Pulmonary artery endothelial cell (primary cell): ENCODE results near the gene PTGFRN. TPM values are rescaled to one million over a fixed set of nuclear protein-coding genes. Genes with fewer than 3 reads are reported as not detected.
"Not testable (repeated sequence)": the region's sequence is repeated elsewhere in the genome, so short reads cannot be mapped to it uniquely, and the experiment has no call there.

ENCODE experiments used
- DNase-seq: peaks from one replicate; pipeline ENCODE4 v3.0.0-alpha.2; 2011; ENCODE audit warnings: low read depth, low spot score
- total RNA-seq: library from RNA; depleted of rRNA; stranded (reverse); fragments of >200 nt; gene quantifications from 2 replicates; pipeline ENCODE4 v1.2.3, GENCODE V29; 2014

The PTGFRN gene
- total RNA-seq, 1 donor from 2014 or later, result 68.5 TPM

DNA sequence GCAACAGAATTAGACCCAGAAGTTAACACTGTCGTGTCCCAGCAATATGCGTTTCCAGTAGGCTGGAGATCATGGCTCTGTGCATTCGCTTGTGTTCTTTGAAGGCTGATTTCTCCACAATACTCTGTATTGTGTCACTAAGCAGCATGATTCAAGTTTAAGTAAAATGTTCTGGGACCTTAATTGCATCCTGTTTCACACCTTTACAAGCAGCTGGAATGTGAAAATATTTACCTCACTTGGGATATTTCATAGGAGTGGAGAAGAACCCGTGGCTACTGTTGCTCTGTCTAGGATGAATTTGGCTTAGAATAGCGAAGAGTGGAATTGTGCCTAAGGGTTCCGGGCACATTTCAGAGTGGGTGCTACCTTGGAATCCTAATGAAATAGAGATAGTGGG, 6.3 kb downstream of the PTGFRN start:
- DNase-seq, result no peak

DNA sequence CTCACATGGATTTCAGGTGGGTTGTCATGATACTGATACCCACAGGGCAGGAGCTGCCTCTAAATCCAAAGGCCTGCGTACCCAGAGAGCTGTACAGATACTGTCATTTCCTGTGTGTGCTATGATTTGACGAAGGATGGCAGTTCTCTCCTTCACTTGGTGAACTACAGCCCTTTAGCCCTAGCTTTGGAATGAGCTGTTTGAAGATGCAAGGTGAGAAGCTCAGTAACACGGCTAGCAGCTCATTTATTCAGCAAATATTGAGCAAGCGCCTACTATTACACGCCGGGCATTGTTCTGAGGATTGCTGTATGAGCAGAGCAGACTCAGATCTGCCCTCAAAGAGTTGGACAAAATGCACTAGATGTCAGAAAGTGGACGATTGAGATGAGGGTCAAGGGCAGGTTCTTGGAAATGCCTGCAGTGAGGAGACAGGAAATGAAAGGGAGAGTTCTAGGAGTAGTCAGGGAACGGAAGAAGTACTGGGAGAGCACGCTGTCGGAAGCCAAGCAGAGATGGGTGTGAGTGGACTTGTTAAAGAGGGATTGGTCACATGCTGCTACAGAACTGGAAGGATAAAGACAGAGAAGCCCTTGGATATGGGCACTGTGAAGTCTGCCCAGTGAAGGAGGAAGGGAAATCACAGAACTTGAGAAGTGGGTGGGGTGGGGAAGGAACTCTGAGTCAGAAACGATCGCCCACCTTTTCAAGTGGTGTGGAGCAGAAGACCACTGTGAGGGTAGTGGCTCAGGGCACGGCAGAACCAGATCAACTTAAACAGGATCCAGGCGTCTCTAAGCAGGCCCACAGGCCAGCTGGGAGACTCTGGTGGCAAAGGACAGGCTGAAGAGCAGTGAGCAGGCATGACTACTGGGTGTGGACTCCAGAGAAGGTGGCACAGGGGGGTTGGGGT, 7.1 kb downstream of the PTGFRN start:
- DNase-seq, result no peak

GRCh38 chr1:116918714-116919357, 9.1 kb downstream of the PTGFRN start:
- no peak for DNase-seq

GRCh38 chr1:116919802-116920201, 10.1 kb downstream of the PTGFRN start:
- no peak for DNase-seq

DNA sequence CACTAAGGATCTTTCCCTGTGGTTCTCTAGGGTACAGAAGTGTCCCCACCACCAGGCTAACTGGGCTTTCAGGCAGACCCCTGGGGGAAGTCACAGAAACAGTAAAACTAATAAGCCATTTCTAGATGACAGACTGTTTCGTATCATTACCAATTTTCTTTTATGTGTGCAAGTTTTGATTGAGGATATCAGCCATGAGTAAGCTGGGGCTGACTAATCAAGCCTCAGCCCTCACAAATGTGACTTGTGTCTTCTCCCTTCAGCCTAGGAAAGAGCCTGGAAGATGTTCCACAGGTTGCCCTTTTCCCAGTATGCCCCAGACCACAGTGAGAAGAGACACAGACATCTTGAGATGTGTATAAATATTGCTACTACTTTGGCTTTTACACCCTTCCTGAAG, 10.5 kb downstream of the PTGFRN start:
- DNase-seq, result no peak

DNA sequence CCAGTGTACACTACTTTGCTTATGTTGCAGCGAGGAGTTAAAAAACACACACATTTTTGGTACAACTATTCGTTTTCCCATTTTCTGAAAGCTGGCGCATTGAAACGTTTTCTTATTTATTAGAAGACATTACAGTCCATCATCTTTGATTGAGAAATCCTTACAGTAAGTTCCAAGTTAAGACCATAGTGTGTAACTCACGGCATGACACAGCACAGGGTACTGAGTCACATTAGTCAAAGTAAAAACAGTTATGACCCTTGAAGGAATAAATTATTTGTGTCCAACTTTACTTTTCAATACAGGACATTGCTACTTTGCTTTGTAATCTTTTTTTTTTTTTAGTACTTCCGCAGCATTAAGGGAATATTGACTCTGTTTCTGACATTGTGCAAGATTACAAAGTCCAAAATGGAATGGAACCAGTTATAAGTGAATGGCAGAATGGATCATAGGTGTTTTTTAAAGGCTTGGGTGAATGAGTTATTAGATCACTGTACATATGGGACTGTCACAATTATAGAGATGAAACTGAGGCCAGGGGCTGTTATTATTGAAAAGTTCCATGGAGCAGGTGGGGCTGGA, 11.7 kb downstream of the PTGFRN start:
- no peak for DNase-seq

- no peak for DNase-seq
Observed at GRCh38 chr1:116921937-116922336, 12.2 kb downstream of the PTGFRN start.

- DNase-seq, result peak; percentile 39
Observed at GRCh38 chr1:116923421-116923820, 13.7 kb downstream of the PTGFRN start.

- DNase-seq, result no peak
Observed at GRCh38 chr1:116927049-116927798, 17.5 kb downstream of the PTGFRN start.

GRCh38 chr1:116929961-116930592, 20.4 kb downstream of the PTGFRN start:
- DNase-seq, result no peak

DNA sequence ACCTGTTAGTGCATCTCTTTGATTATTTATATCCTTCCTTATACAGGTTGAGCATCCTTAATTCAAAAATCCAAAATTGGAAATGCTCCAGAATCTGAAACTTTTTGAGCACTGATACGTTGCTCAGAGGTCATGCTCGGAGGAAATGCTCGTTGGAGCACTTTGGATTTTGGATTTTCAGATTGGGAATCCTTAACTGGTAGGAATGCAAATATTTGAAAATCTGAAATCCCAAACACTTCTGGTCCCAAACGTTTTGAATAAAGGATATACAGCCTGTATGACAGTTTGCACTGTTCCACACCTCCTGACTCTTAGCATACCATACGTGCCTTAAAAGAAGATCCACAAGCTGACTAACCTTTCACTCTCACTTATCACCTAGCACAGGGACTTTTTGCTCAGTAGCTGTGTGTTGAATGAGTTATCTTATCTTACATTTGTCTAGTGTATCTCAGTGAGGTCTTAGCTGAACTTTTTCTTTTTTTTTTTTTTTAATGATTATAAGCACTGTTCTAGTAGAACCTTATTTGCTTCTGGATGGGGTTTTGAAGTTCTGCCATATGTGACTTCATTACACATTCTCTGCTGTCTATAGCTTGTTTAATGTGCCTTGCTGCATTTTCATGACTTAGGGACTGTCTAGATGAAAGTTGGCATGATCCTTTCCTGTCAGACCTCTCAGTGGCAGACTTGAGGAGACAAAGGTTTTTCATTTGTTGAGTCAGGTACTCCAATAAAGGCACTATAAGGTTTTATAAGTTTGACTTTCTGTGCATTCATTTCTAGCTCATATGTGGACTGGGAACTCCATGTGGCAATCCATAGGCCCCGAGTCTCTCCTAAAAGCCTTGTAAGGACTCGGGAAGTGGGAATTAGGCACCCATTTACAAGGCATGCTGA, 21.6 kb downstream of the PTGFRN start:
- DNase-seq, result no peak

GRCh38 chr1:116933606-116934515, 24.1 kb downstream of the PTGFRN start:
- DNase-seq, result no peak

DNA sequence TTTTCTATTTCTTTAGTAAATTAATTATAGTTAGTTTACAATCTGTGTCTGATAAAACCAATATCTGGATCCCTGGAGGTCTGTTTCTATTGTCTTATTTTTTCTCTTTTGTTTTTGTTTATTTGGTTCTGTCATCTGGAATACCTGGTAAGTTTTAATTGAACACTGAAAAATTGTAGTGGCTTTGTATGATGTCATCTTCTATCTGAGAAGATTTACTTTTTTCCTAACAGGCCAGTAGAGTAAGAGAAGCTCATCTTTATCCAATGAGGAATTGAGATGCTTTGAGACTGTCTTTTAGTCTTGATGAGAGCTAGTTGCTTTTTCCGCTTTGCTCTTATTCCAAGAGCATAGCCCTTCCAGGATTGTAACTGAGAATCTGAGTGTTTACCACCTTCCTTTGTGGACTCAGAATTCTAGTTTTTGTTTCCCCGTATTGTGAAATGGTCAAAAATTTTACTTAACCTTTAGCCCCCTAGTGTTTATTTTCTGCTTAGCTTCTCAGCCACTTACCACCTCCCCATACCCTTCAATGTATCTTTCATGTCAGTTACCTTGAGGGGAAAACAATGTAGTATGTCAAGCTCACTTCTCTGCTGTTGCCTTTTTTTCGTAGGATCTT, 25.0 kb downstream of the PTGFRN start:
- no peak for DNase-seq

DNA sequence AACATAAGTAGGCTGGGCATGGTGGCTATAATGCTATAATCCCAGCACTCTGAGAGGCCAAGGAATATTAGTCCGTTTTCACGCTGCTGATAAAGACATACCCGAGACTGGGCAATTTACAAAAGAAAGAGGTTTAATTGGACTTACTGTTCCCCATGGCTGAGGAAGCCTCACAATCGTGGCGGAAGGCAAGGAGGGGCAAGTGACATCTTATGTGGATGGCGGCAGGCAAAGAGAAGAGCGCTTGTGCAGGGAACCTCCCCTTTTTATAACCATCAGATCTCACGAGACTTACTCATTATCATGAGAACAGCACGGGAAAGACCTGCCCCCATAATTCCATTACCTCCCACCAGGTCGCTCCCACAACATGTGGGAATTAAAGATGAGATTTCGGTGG, 28.5 kb downstream of the PTGFRN start:
- no peak for DNase-seq

- not testable (repeated sequence) for DNase-seq
Observed at GRCh38 chr1:116939780-116940543, 30.2 kb downstream of the PTGFRN start.

DNA sequence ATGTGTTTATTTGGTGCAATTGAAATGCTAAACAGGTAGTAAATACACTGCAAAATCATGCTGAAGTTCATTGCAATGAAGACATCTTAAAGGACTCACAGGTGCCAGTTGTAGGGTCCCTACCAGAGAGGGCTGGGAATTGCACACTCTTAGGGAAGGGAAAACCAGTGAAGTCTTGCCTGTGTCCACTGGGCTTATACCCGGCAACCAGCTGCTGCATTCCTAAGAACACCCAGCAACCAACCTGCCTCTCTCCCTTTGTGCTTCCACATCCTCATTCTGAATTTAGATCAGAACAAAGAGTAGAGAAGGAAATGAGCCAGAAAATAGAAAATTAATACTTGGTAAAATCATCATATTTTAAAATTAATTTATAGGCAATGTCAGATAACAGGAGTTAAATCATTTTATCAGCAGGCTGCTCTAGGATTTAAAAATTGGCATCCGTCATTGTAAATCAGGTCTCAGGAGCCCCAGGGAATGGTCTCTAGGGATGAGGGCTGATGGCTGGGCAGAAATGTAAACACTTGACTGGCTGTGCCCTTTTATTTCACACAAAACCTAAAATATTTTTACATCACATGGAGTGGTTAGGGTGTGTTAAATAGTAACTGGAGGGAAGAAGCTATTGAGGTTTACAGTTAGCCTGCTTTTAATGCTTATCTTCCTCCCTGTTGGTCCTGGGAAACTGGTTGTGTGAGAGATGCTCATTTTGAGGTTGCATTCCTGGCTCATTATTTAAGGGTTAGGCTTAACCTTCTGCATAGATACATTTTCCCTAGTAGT, 31.3 kb downstream of the PTGFRN start:
- no peak for DNase-seq

- no peak for DNase-seq
Observed at GRCh38 chr1:116941670-116942069, 32.0 kb downstream of the PTGFRN start.
